ENCODE data around the gene SIDT1. TPM values are rescaled to one million over a fixed set of nuclear protein-coding genes. Genes with fewer than 3 reads are reported as not detected.

Gene SIDT1
- total and polyA plus RNA-seq, 2 donors (not counting 1 experiment from before 2014, with no cell fraction given): 0.01 TPM; not detected in 1

GRCh38 chr3:113607219-113607596, 74.9 kb downstream of the SIDT1 start:
- no peak for TF ChIP-seq CTCF (conservative IDR thresholded peaks at IDR 0.05 in 1 of 2, IDR thresholded peaks at IDR 0.05 in 1 of 2; ENCODE audit: low read depth in 1 of 2, low read length in 2 of 2)
- no peaks in the 10 kb centered on the region for H3K36me3 ChIP-seq (ENCODE audit: control insufficient read depth, insufficient read depth, low read length)
- no peak for DNase-seq (ENCODE audit: low read depth in 2 of 2)
- H3K27ac ChIP-seq (ENCODE audit: insufficient read depth, low read length): no peak overlapping the region
- no peak overlapping the region for H2AFZ ChIP-seq (ENCODE audit: low read length)
- no peaks in the 10 kb centered on the region for H3K4me1 ChIP-seq (ENCODE audit: control insufficient read depth, extremely low read depth, insufficient read depth, low read length)
- H3K9me3 ChIP-seq (ENCODE audit: control insufficient read depth, insufficient read depth, low read depth, low read length): no peaks in the 10 kb centered on the region
- H3K9ac ChIP-seq (ENCODE audit: insufficient read depth, low read length): no peak overlapping the region
- no peaks in the 10 kb centered on the region for H4K20me1 ChIP-seq (ENCODE audit: control insufficient read depth, extremely low read depth, insufficient read depth, low read length)
- no peaks in the 10 kb centered on the region for H3K79me2 ChIP-seq (ENCODE audit: control insufficient read depth, insufficient read depth, low read length)
- no peak overlapping the region for H3K4me3 ChIP-seq (replicated peaks in 1 of 4; ENCODE audit: control extremely low read depth in 1 of 4, insufficient read depth in 1 of 4, low read depth in 3 of 4, low read length in 4 of 4)
- no peak overlapping the region for H3K4me2 ChIP-seq (ENCODE audit: extremely low read depth, insufficient read depth, low read length)
- no peaks in the 10 kb centered on the region for H3K27me3 ChIP-seq (ENCODE audit: control insufficient read depth, insufficient read depth, low read length)

- no peak for TF ChIP-seq CTCF (conservative IDR thresholded peaks at IDR 0.05 in 1 of 2, IDR thresholded peaks at IDR 0.05 in 1 of 2; ENCODE audit: low read depth in 1 of 2, low read length in 2 of 2)
- TF ChIP-seq EZH2 (IDR thresholded peaks at IDR 0.05; ENCODE audit: low read length, missing control alignments): no peak
- Histone ChIP-seq H3K4me1 (ENCODE audit: control insufficient read depth, extremely low read depth, insufficient read depth, low read length) (no peaks in the 10 kb centered on the region), H4K20me1 (ENCODE audit: control insufficient read depth, extremely low read depth, insufficient read depth, low read length) (no peaks in the 10 kb centered on the region), H3K27me3 (ENCODE audit: control insufficient read depth, insufficient read depth, low read length) (peaks cover 8% of the 10 kb centered on the region), H3K9ac (ENCODE audit: insufficient read depth, low read length) (no peak overlapping the region), H3K36me3 (ENCODE audit: control insufficient read depth, insufficient read depth, low read length) (no peaks in the 10 kb centered on the region), H3K4me2 (ENCODE audit: extremely low read depth, insufficient read depth, low read length) (no peak overlapping the region), H3K27ac (ENCODE audit: insufficient read depth, low read length) (no peak overlapping the region), H3K4me3 (replicated peaks in 1 of 4; ENCODE audit: control extremely low read depth in 1 of 4, insufficient read depth in 1 of 4, low read depth in 3 of 4, low read length in 4 of 4) (no peak overlapping the region), H2AFZ (ENCODE audit: low read length) (no peak overlapping the region), H3K79me2 (ENCODE audit: control insufficient read depth, insufficient read depth, low read length) (no peaks in the 10 kb centered on the region), H3K9me3 (ENCODE audit: control insufficient read depth, insufficient read depth, low read depth, low read length) (no peaks in the 10 kb centered on the region)
- no peak for DNase-seq (ENCODE audit: low read depth in 2 of 2)
Measured at GRCh38 chr3:113614402-113614801, 82.0 kb downstream of the SIDT1 start.

- H3K4me2 ChIP-seq (ENCODE audit: extremely low read depth, insufficient read depth, low read length): no peak overlapping the region
- H2AFZ ChIP-seq (ENCODE audit: low read length): no peak overlapping the region
- H3K4me3 ChIP-seq (replicated peaks in 1 of 4; ENCODE audit: control extremely low read depth in 1 of 4, insufficient read depth in 1 of 4, low read depth in 3 of 4, low read length in 4 of 4): no peak overlapping the region
- no peaks in the 10 kb centered on the region for H4K20me1 ChIP-seq (ENCODE audit: control insufficient read depth, extremely low read depth, insufficient read depth, low read length)
- no peak for TF ChIP-seq CTCF (conservative IDR thresholded peaks at IDR 0.05 in 1 of 2, IDR thresholded peaks at IDR 0.05 in 1 of 2; ENCODE audit: low read depth in 1 of 2, low read length in 2 of 2)
- TF ChIP-seq EZH2 (IDR thresholded peaks at IDR 0.05; ENCODE audit: low read length, missing control alignments): no peak
- peaks cover 8% of the 10 kb centered on the region for H3K27me3 ChIP-seq (ENCODE audit: control insufficient read depth, insufficient read depth, low read length)
- no peaks in the 10 kb centered on the region for H3K9me3 ChIP-seq (ENCODE audit: control insufficient read depth, insufficient read depth, low read depth, low read length)
- H3K9ac ChIP-seq (ENCODE audit: insufficient read depth, low read length): no peak overlapping the region
- no peaks in the 10 kb centered on the region for H3K79me2 ChIP-seq (ENCODE audit: control insufficient read depth, insufficient read depth, low read length)
- DNase-seq (ENCODE audit: low read depth in 2 of 2): peak in 1 of 2 donors; percentile 15
- H3K27ac ChIP-seq (ENCODE audit: insufficient read depth, low read length): no peak overlapping the region
- H3K4me1 ChIP-seq (ENCODE audit: control insufficient read depth, extremely low read depth, insufficient read depth, low read length): no peaks in the 10 kb centered on the region
- H3K36me3 ChIP-seq (ENCODE audit: control insufficient read depth, insufficient read depth, low read length): no peaks in the 10 kb centered on the region
Measured at GRCh38 chr3:113615976-113616375, 83.6 kb downstream of the SIDT1 start.

Measured in fibroblast of lung (primary cell).